Fibroblast of upper back skin (primary cell): ENCODE results near the gene TAL1.

Experiments used
- DNase-seq: peaks from one replicate; pipeline ENCODE4 v3.0.0-alpha.2; 2013

Gene TAL1

DNA sequence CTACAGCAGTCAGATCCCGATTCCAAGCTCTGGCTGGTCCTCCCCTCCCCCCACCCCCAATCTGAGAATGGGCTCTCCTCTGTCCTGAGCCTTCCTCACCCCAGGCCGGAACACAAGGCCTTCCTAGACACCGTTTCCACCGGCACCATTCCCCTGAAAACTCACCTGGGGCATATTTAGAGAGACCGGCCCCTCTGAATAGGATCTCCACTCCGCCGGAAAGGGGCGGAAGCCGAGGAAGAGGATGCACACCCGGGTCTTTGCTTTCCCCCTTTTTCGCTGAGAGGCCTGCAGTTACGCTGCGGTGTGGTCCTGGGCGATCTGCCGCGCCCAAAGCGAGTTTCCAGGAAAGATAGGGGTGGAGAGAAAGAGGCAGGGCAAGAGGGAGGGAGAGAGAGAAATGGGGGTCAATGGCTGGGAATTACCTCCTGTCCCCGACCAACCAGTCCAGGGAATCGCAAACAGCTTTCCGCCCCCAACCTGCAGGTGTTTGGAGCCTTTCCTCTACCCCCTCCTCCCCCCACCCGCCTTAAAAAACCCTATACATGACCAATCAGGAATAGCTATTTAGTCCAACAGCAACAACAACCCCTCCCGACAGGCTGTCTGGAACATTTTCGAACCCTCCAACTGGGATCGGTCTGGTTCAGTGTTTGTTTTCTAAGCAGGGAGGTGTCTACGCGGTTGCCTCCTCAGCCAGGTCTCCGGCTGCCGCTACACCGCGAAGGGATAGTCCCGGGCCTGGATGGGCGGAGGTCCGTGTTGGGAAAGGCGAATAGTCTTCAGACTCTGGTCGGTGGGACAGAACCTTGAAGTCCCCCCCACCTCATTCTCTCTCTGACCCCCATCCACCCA lies 2.8 kb downstream of the TAL1 start:
- no peak for DNase-seq

DNA sequence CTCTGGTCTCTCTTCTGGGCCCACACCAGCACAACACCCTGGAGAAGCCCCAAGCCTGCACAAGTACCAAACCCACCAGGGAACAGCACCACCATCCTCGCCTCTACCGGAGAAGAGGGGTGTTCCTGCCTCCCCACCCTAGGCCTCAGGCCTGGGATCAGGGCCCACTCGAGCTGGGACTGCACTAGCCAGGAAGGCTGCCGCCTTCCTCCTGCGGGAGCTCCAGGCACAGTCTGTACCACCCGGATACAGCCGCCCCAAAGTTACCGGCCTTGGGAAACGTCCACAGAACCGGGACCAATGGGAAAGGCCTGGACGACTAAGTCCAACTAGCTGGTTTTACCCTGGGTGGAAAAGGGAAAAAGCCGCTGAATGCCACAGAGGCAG lies 3.4 kb downstream of the TAL1 start:
- no peak for DNase-seq

DNA sequence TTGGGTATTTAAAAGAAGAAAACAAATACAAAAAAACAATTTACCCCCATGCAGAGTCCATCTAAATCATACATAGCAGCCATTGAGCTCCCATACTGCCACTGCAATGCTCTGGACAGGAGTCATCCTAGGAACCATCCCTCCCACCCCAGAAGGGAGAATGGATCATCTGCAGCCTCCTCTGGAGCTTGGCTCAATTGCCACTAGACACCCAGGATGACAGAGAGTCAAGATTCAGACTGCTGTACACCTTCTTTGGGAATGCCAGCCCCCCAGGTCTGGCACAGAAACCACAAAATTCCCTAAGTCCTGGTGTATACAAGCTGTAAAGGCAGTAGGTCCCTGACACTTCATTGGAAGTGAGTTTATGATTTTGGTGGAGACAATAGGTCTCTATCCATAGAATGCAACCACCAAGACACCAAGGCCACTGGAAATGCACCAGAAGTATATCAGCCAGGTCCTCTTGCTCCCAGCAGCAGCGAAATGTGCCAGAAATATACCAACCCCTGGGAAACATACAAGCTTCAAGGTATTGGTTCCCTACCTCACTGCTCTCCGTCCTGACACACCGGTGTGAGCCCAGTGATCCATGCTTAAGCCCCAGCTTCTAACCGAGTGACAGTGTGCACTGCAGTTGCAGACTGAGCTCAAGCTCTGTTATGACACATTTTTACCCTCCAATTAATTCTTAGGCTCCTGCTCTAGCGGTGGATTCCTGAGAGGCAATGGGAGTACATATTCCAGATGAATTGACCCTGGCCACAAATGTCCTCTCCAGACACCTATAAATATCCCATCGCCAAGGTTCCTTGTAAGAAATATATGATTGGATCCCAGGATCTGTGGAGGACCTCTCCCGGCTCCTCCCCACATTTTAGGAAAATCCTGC lies 4.4 kb downstream of the TAL1 start:
- no peak for DNase-seq

DNA sequence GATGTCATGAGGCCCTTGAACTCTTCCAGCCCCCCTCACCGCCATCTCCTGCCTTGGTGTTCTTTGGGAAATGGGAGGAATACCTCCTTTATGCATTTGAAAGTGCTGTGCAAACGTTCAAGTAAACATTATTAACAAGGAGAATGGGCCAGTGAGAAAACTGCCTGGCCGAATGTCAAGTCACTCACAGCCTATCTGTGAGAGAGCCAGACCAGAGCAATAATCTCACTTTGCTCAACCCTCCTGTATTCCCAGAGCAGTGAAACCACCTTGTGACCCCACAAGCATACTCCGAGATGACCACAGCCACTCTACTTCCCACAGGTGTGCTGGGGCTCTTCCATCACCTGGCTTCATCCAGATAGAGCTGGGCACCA lies 5.2 kb downstream of the TAL1 start:
- DNase-seq, result no peak

DNA sequence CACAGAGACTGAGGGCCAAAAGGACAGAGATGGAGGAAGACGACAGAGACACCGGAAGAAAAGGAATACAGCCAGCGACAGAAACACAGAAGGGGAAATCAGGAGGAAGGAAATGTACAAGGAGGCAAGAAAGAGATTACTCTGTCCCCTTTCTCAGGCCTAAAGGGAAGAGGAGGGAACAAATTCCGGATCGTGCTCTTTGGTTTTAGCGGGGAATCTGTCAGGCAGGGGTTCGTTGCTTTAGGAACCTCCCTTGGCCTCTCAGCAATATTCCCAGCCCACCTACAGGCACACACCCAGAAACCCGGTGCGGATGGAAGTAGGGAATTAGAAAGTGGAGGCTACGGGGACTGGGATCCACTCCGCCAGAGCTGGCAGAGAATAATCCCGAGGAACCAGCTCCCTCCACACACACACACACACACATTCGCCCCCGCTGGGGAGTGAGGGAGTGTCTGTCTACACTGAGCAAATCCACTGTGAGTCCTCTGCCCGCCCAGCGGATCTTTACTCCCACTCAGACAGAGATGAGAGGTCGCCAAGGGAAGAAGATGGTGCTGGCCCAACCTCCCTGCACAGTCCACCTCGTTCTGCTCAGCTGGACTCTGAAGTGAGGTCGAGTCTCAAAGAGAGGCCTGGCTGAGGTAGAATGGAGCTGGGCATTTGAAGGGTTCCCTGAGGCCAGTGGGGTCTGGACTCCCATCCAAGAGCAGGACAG lies 5.7 kb downstream of the TAL1 start:
- no peak for DNase-seq

DNA sequence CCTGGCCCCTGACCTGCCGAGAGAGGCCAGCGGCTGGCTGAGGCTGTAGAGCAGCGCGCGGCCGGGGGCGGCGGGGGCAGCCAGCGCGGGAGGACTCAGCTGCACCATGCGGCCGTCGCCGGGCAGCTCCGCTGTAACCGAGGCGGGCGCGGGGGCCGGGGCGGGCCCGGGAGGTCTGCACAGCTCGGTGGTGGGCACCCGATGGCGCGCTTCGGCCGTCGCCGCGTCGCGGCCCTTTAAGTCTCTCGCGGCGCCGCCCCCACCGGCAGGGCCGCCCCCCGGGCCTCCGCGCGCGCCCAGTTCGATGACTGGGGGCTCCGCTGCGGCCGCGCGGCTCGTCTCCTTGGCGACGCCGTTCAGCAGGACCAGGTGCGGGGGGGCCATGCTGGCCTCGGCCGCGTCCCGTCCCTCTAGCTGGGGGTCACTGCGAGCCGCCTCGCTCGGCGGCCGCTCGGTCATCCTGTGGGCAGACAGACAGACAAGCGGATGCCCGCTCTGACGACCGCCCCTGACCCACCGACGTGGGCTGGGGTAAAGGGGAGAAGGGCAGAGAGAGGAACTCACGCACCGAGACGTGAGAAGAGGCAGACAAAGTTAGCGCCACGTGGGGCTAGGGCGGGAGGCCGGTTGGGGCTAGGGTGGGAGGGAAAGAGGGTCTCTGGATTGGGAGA lies 6.5 kb downstream of the TAL1 start:
- no peak for DNase-seq

DNA sequence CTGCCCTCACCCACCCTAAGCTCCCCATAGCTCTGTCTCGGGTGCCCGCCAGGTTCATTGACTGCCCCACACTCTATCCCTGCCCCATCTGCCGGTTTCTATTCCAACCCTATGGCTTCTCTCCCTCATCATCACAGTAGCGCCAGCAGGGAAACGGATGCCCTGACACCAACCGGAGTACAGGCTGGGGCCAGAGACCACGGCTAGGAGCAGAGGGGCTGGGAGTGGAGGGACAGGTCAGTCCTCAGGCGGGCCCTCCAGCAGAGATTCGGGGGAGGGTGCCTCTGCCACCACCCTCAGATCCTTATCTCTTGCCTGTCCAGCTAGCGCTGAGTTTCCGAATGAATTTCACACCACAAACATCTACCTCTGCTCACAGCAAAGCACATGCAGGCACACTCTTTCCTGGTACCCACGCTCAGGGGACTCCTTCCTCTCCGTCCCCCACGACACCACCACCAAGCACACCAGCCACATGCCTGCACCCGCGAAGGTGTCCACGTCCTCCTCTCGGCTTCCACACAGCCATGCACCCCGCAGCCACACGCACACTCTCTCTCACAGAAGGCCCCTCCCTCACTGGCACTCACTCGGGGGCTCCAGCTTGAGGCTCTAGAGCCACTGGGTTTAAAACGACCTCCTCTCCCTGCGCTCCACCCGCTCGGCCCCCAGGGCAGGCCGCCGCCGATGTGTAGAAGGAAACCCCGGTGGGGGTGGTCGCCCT lies 7.2 kb downstream of the TAL1 start:
- no peak for DNase-seq

DNA sequence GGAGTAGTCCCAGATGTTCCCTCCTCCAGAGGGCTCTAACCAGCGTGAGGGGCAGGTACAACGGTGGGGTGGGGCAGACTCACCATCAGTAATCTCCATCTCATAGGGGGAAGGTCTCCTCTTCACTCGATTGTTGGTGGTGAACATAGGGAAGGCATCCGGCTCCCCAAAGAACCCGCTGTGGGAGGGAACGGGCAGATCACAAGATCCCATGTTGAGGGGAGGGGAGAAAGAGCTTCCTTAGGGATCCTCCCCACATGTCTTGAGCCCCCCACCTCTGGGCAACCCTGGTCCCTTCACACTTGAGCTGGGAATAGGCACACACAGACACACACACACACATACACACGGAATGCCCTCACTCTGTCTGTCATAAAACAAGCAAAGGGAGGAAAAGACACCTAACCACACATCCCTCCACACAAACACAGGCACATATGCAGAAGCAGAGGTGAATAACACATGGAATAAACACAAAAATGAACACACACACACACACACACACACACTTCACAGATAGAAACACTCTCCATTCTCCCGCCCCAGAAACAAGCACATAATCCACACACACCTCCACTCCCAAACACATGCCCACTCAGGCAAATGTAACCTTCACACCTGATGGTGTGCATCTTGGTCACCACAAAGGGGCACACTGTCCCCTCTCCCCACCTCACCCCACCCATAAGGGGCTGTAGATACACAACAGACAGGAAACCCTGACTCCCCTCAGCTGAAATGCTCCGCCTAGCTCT lies 7.9 kb downstream of the TAL1 start:
- no peak for DNase-seq

DNA sequence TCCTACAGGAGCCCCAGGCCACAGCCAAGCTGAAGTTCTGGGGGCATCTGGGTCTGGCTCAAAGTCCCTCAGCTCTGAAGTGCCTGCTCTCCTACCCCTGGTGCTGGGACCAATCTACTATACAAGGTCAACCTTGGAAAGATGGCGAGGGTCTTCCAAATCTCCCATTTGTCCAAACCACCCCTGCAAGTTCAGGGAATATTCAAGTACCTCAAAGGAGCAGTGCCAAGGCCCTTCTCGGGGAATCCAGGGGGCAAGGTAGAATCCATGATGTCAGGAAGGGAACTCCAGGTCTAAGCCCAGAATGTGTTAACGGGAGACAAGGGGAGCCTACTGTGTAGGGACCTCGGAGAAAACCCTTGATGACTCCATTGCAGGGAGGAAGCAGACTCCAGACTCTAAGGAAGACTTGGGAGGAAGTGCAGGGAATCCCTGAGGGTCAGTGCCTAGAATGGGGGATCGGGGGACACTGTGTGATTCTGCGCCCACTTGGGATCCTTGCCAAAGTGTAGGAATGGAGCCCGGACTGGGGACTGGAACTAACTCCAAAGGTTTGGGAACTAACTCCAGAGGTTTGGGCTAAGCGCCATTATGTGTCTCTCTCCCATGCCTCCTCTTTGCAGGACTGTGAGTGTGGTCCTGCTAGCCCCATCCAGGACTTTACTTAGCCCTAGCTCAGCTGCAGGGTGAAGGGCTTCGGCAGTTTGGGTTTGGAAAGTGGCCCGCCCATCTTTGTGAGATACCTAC lies 8.7 kb downstream of the TAL1 start:
- DNase-seq, result no peak

DNA sequence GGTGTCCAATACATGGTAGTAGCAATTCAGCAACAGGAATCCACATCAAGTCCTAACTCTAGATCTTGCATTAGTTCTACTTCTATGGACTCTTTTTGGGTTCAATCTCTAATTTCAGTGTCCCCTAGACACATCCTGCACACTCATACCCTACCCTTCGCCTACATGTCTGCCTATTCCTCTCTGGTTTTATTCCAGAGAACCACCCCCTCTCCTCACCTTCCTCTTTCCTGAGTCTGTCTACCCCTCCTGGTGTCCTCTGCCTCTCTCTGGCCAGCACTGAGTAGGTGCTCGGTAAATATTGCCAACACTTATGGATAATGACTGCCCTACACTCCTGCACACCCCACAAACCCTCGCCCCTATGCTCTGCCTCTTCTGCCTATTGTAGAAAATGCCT lies 9.5 kb downstream of the TAL1 start:
- DNase-seq, result no peak

DNA sequence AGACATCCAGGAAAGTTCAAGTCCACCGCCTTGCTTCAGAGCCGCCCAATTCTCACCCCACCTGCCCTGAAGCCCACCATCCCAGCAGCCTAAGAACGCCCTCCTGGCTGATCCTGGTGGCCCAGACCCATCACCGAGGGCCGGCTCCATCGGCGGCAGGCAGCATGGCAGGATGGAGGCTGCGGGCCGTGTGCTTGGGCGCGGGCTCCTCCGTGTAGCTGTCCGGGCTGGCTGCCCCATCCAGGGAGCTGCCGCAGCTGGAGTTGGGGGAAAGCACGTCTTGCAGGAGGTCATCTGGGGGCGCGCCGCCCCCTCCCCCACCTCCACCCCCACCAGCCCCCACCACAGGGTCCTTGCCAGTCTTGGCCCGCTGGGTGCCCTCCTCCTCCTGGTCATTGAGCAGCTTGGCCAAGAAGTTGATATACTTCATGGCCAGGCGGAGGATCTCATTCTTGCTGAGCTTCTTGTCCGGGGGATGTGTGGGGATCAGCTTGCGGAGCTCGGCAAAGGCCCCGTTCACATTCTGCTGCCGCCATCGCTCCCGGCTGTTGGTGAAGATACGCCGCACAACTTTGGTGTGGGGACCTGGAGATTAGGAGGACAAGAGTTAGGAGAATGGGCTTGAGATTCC lies 12.3 kb downstream of the TAL1 start:
- no peak for DNase-seq

DNA sequence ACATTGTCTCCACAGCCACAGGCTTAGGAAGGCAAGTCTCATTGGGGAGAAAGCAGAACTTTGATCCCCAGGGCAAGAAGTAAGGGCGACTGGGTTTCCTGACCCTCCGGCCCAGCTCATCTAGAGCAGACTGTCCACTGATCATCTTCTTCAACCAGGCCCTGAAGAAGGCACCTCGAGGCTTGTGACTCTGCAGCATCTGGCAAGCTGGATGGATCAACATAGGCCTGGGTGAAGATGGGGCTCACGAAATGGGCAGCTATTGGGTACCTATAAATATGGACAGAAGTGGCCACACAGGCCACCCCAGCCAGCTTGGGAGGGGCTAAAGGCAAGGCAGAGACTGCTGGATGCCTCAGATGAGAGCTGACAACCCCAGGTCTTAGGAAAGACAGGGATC lies 13.0 kb downstream of the TAL1 start:
- DNase-seq, result no peak

DNA sequence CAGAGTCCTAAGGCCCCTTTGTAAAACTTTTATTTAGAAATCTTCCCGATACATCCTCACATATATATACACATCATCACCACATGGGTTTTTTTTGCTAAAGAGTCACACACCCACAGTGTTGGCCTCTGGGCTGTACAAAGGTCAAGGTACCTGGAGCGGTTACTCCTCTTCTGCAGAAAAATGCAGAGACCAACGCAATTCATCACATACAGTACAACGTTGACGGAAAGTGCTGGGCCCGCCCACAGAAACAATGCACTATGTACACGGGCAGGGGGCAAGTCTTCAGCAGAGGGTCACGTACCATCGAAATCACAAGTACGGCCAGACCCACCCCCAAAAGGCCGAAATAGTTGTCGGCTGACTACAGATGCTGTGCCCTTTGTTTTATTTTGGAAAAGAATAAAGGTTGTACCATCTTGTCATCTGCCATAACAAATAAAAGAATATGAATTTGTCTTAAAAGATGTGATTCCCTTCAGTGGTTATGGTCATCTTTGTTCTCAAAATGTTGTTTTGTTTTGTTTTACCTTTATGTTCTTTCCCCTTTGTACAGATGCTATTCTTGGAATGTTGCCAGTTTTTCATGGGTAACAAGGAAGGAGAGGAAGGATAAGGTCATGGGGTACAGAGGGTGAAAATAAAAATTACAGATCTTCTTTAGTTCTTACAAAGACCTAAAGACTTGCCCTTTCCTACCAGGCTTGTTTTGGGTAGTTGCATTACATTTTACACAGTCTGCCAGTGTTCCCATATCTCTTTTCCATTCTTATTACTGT lies 15.6 kb downstream of the TAL1 start:
- no peak for DNase-seq

DNA sequence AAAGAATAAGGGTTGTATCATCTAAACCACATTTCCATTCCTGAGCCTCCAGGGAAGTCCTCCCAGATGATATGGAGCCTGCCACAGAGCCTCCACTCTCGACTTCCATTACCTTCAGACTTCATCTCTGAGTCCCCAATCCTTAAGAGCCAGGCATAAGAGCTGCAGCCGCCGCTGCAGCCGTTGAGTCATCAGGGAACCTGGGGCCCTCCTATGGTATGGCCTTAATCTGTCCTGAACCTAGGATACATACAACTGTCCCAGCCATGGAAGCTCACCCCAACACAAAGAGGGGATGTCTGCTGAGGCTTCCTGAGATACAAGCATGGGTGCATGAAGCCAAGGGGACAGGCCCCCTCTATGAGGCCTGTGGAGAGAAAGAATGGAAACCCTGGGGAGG lies 16.3 kb downstream of the TAL1 start:
- no peak for DNase-seq

DNA sequence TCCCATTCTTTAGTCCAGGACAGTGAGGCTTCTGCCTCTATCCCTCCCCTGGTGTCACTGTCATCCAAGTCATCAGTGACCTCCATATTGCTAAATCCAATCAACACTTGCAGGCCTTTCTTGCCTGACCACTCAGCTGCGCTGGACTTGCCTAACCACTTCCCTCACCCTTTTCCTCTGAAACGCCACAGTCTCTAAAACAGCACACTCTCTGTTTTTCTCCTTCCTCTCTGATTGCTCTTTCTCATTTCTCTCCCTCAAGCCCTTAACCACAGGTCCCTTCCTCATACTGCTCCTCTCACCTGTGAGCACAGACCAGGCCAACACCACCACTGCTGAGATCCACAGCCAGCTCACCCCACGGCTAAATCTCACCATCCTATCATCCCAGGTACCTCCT lies 17.5 kb downstream of the TAL1 start:
- DNase-seq, result no peak

DNA sequence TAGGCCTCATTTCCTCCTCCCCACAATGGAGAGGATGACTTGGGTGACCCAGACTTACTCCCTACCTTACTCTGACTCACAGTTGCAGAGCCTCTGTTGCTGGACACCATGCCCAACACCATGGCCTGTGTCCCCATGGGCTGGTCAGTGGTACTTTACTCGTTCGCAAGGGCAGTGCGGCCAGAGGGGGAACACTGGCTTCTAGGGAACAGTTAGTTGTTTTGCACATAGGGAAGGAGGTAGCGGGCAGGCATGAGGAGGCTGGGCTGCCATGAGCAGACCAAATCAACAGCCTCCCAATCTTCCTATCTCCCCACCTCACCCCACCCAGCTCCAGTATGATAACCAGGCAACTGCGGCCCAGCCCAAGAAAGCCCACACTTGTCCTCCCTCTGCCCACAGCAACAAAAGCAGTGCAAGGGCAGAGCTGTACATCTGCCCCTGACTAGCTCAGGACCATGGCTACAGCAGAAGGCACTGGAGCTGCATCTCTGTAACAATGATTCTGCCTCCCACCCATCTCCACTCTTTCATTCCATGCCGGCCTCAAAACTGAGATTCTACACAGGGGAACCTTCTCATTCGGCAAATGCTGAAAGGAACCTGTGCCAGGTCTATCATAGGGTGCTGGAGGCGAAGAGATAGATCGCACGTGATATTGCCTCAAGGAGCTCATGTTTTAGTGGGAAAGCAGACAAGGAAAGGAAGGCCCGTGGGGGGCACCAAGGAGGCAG lies 18.6 kb downstream of the TAL1 start:
- no peak for DNase-seq

DNA sequence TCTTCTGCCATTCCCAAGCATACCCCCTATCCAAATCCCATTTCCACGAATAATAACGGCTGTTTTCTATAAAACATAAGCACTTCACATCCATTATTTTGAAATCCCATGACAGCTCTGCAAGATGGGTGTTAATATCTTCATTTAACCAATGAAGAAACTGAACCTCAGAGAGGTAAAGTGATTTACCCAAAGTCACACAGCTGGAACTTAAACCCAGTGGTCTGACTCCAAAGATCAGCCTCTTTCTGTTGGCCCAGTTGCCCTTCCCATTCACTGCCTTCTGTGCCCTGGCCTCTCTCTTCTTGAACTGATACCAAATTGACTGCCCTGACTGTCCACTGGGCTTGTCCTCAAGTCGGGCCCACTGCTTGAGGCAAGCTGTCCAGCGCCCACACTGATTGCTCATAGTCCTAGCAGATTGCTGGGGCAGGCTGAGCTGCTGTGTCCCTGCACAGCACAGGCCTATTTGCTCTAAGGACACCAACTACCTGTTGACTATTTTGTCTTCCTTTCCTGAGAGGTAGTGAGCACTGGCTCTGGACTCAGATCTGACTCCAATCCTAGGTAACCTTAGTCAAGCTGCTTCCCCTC lies 19.3 kb downstream of the TAL1 start:
- no peak for DNase-seq

DNA sequence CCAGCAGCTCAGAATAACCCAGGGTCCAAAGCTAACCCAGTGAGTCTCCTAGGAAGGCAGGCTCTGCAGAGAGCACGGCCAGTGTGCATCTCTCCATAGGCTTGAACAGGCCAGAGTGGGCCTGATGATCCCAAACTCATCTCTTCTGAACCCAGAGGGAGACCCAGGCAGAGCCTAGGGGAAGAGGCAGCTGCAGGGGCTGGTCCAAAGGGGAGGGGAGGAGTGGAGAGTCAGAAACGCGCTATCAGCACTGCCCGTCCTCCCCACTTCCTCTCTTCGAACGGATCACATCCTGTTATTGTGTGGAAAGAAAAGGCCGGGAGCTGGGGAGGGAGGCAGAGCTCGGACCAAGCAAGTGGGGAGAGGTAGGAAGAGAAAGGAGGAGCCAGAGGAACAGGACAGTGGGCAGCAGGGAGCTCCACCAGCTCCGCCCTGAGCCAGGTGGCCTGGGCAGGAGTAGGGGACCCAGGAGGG lies 20.2 kb downstream of the TAL1 start:
- no peak for DNase-seq
